ENCODE measurements around the gene KMO.

DNA sequence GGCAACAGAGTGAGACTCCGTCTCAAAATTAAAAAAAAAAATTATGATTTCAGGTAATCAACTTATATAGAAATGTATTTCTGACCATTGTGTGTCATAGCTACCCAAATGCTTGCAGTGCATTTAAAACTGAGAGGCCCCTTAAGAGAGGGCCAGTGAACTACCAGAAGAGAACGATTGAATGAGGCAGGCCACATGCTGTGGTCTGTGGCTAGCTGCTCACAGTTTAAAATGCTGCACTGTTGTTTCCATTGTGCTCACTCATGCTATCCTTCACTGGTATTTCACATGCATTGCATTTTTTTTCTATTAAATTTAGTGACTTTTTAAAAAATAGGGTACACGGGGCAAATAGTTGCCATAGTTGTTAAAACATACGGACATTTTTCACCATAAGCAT lies 82.0 kb downstream of the KMO start:
- TF ChIP-seq, protein P1, sequence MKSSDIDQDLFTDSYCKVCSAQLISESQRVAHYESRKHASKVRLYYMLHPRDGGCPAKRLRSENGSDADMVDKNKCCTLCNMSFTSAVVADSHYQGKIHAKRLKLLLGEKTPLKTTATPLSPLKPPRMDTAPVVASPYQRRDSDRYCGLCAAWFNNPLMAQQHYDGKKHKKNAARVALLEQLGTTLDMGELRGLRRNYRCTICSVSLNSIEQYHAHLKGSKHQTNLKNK (CRISPR knock-in tag; IDR thresholded peaks at IDR 0.05) = no peak
- TF ChIP-seq, protein P2, sequence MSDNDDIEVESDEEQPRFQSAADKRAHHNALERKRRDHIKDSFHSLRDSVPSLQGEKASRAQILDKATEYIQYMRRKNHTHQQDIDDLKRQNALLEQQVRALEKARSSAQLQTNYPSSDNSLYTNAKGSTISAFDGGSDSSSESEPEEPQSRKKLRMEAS (CRISPR knock-in tag; IDR thresholded peaks at IDR 0.05) = no peak
- TF ChIP-seq SP1 (CRISPR knock-in tag; conservative IDR thresholded peaks at IDR 0.05) (no peak), ZNF671 (CRISPR knock-in tag; IDR thresholded peaks at IDR 0.05) (no peak), FOXK1 (CRISPR knock-in tag; IDR thresholded peaks at IDR 0.05) (no peak), TEAD4 (CRISPR knock-in tag; IDR thresholded peaks at IDR 0.05) (no peak), ZBTB21 (CRISPR knock-in tag; IDR thresholded peaks at IDR 0.05; ENCODE audit: borderline replicate concordance) (no peak), SMAD4 (CRISPR knock-in tag; IDR thresholded peaks at IDR 0.05) (no peak)
- TF ChIP-seq, protein P3, sequence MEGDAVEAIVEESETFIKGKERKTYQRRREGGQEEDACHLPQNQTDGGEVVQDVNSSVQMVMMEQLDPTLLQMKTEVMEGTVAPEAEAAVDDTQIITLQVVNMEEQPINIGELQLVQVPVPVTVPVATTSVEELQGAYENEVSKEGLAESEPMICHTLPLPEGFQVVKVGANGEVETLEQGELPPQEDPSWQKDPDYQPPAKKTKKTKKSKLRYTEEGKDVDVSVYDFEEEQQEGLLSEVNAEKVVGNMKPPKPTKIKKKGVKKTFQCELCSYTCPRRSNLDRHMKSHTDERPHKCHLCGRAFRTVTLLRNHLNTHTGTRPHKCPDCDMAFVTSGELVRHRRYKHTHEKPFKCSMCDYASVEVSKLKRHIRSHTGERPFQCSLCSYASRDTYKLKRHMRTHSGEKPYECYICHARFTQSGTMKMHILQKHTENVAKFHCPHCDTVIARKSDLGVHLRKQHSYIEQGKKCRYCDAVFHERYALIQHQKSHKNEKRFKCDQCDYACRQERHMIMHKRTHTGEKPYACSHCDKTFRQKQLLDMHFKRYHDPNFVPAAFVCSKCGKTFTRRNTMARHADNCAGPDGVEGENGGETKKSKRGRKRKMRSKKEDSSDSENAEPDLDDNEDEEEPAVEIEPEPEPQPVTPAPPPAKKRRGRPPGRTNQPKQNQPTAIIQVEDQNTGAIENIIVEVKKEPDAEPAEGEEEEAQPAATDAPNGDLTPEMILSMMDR (IDR thresholded peaks at IDR 0.05) = no peak
- TF ChIP-seq, protein P4, sequence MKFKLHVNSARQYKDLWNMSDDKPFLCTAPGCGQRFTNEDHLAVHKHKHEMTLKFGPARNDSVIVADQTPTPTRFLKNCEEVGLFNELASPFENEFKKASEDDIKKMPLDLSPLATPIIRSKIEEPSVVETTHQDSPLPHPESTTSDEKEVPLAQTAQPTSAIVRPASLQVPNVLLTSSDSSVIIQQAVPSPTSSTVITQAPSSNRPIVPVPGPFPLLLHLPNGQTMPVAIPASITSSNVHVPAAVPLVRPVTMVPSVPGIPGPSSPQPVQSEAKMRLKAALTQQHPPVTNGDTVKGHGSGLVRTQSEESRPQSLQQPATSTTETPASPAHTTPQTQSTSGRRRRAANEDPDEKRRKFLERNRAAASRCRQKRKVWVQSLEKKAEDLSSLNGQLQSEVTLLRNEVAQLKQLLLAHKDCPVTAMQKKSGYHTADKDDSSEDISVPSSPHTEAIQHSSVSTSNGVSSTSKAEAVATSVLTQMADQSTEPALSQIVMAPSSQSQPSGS (CRISPR knock-in tag; IDR thresholded peaks at IDR 0.05; ENCODE audit: borderline replicate concordance, low read depth) = no peak

Data from WTC11 (cell line).